ENCODE data around the gene CCNY.

CCNY gene

GRCh38 chr10:35567951-35568350, 231.6 kb downstream of the CCNY start:
- FAIRE-seq = no peak

- FAIRE-seq = no peak
Measured at GRCh38 chr10:35568483-35569015, 232.2 kb downstream of the CCNY start.

GRCh38 chr10:35569111-35569707, 232.9 kb downstream of the CCNY start:
- FAIRE-seq = no peak

- no peak for FAIRE-seq
Measured at GRCh38 chr10:35569836-35570235, 233.5 kb downstream of the CCNY start.

GRCh38 chr10:35570397-35570796, 234.1 kb downstream of the CCNY start:
- no peak for FAIRE-seq

GRCh38 chr10:35572583-35572982, 236.3 kb downstream of the CCNY start:
- no peak for FAIRE-seq

GRCh38 chr10:35573796-35574195, 237.5 kb downstream of the CCNY start:
- no peak for FAIRE-seq

- FAIRE-seq = no peak
Measured at GRCh38 chr10:35574924-35575352, 238.6 kb downstream of the CCNY start.

GRCh38 chr10:35575640-35576039, 239.3 kb downstream of the CCNY start:
- no peak for FAIRE-seq

- FAIRE-seq = no peak
Measured at GRCh38 chr10:35576730-35577129, 240.4 kb downstream of the CCNY start.

- FAIRE-seq = no peak
Measured at GRCh38 chr10:35577926-35578617, 241.8 kb downstream of the CCNY start.

GRCh38 chr10:35578618-35578956, 242.3 kb downstream of the CCNY start:
- FAIRE-seq = no peak

- FAIRE-seq = no peak
Measured at GRCh38 chr10:35579116-35579515, 242.8 kb downstream of the CCNY start.

- FAIRE-seq = no peak
Measured at GRCh38 chr10:35579726-35580422, 243.6 kb downstream of the CCNY start.

- FAIRE-seq = no peak
Measured at GRCh38 chr10:35580423-35580770, 244.1 kb downstream of the CCNY start.

- FAIRE-seq = no peak
Measured at GRCh38 chr10:35581655-35582054, 245.3 kb downstream of the CCNY start.

GRCh38 chr10:35584946-35585345, 248.6 kb downstream of the CCNY start:
- no peak for FAIRE-seq

- FAIRE-seq = no peak
Measured at GRCh38 chr10:35585356-35585755, 249.0 kb downstream of the CCNY start.

GRCh38 chr10:35585903-35586535, 249.7 kb downstream of the CCNY start:
- FAIRE-seq = no peak

GRCh38 chr10:35588836-35589235, 252.5 kb downstream of the CCNY start:
- FAIRE-seq = no peak

- FAIRE-seq = no peak
Measured at GRCh38 chr10:35592441-35592840, 256.1 kb downstream of the CCNY start.

- no peak for FAIRE-seq
Measured at GRCh38 chr10:35594115-35595079, 258.1 kb downstream of the CCNY start.
